Fibroblast of skin of scalp (primary cell): ENCODE data around the gene TMEM236.

Source experiments
- DNase-seq: peaks from one replicate; pipeline ENCODE4 v3.0.0-alpha.2; 2013

TMEM236 gene

DNA sequence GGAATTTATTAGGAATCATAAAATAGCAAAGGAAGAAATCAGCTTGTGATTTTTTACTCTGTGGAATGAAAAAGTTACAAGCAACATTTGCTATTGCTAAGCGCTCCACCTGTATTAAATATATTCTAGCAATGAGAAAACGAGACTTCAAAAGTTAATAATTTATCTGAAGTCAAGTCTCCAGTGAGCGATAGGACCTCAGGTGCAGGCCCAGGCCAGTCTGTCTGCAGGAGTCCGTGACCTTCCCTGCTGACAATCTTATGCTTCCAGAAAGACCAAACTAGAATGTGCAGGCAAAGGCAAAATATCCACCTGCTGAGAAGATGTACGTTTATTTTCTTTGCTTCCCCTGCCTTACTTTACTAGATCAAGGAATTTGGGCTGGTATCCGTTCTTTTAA, 79.9 kb downstream of the TMEM236 start:
- DNase-seq = no peak

DNA sequence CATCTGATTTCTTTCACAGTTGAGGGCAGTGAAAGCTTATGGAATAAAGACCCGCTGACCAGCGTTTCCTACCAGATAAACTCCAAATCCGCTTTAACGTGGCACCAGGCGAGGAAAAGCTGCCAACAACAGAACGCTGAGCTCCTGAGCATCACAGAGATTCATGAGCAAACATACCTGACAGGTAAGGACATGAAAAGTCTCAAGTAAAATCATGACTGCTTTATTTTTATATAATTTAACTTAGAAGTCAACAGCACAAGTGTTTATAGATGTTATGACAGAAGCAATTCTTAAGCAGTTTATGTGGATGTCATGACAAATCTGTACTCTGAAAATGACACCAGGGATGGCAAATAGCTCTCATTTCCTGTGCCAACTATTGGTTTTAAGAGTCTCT, 81.7 kb downstream of the TMEM236 start:
- no peak for DNase-seq

DNA sequence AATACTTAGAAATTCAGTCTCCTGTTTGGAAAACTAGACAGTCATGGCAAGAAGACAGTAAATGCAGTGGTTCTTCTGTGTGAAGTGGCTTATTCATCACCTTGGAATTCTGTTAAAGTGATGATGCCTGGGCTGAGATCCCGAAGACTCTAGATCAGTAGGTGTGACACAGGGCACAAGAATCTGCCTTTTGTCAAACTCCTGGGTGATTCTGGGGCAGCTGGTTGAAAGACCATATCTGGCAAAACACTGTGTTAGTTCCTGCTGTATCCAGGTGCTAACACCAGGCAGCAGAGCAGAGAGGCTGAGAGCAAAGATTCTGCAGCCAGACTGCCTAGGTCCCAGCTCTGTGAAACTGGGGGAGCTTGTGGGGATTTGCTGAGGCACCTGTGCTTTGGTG, 83.7 kb downstream of the TMEM236 start:
- peak; percentile 92 for DNase-seq

DNA sequence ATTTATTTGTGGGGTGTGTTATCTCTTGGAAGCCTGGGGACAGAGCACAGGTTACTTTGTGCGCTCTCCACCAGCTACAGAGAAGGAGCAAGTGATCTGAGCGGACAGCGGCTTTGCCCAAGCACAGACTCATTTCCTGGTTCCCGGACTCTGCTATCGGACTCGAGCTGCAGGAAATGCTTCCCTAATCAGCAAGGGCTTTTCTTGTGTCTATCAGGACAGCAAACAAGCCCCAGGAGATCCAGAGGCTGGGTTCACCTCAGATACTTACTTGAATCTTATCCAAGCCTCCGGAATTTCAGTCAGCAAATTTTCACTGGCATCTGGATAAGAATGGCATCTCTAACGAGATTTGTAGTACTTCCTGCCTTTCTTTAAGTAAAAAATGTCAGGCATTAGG, 84.9 kb downstream of the TMEM236 start:
- DNase-seq = peak; percentile 70

DNA sequence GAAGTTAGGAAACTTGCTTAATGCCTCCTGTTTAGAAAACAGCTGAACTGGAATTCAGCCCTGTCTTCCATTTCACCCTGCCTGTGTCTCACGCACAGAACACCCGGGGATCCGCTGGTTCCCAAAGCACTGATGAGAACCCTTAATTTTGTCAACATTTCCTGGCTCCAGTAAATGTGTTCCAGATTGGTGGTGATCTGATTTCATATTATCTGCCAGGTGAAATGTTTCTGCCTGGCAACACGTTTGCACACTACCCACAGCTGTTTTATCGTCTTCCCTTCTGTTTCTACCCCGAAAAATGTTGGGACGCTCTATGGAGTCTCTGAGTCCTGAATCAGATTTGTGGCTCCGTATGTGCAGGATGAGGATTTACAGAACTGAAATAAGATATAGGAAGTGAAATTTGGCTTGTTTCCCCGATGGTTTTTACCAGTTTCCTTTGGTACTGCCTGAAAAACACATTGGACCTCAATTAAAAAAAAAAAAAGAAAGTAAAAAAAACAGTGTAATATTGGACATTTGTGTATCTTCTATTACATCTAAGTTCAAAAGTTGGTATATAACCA, 86.2 kb downstream of the TMEM236 start:
- no peak for DNase-seq

DNA sequence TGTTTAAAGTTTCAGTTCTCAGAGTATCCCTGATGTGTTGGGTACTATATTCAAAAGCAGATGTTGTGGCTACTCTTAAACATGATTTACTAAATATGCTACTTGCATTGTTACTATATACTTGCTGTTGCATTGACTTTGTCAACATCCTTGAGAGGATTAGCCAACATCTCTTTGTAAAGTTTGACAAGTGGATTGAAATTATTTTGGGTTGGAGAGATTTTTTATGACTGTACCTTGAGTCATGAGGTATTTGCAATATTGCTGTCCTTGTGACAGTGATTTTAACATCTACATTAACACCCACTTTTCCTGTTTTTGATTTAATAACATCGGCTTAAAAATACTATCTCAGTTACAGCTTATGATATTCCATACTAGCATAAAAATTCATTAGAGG, 89.0 kb downstream of the TMEM236 start:
- no peak for DNase-seq

DNA sequence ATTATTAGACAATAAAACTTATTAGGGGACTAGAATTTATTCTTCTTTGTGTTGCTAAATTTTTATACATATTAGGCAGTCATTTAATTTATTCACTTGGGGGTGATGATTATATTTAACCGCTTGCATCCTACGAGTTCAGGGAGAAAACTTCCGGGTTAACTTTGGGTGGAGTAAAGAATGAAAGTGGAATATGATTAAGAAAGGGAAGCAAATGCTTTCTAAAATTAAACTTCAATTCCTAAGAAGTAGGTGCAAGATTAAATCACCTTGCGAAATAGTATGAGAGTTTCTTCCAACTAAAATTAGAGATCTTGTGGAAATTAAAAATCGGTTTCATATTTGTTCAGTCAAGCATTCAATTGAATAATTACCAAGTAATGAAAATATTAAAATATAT, 90.6 kb downstream of the TMEM236 start:
- DNase-seq = no peak

DNA sequence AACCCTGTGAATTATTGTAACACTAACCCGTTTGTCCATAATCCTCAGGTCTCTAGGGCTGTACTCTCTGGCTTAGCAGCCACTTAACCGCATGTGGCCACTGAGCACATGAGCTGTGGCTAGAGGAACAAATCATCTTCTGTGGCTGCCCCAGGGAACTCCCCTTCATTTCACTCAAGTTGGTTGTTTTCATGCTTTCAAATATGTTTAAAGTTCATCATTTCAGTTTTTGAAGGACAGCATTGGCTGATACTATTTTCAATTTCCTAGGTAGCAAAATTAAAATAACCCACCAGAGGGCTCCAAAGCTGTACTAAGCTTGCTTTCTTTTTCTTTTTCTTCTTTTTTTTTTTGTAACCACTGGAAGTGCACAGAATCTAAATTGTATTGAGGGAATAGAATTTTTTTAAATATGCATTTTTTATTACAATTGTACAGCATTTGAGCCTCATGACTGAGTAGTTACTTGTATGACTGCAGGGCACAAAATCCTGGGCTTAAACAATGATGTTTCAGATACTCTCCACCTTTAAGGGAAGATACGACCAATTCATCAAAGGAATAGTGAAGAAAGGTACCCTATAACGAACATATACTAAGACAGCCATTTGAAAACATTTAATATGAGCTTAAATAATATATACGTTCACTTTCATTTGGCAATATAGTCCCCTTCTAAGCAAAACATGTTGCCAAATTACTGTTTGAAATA, 95.7 kb downstream of the TMEM236 start:
- peak; percentile 40 for DNase-seq

DNA sequence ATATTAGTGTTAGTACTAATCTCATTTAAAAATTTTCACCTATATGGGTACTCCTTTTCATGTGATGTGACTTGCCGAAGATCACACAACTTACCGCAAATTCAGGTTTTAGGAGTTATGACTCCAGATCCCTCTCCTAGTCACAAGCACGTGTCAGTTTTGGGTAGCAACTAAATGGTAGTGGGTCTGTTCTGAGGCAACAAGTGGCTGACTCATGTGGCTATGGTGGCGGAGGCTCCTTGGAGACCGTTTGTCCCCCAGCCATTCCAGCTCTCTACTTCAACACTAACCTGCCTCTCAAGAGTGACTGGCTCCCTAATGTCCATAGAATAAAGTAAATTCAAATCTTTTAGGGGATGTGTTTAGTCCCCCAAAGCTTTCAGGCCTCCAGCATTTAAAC, 96.6 kb downstream of the TMEM236 start:
- no peak for DNase-seq
